GM12878 (cell line): ENCODE measurements around the gene THRA. TPM values are rescaled to one million over a fixed set of nuclear protein-coding genes. Genes with fewer than 3 reads are reported as not detected.

Experiments used
- ASH2L ChIP-seq: fragments of 300-600, 200-600 bp; sonication (generic); IDR thresholded peaks from 2 replicates; pipeline ENCODE4 v1.6.1; 2017; ENCODE audit warnings: low read depth, mild to moderate bottlenecking, borderline replicate concordance
- BMI1 ChIP-seq: fragments of 450-650 bp; IDR thresholded peaks from 2 replicates; pipeline ENCODE4 v1.6.1; 2016; ENCODE audit warnings: mild to moderate bottlenecking, moderate library complexity, borderline replicate concordance
- BRCA1 ChIP-seq: IDR thresholded peaks from 2 replicates; pipeline ENCODE4 v1.6.1; 2011; ENCODE audit warnings: low read depth, low read length, improper control_type of control experiment
- CBFB ChIP-seq: IDR thresholded peaks from 2 replicates; pipeline ENCODE4 v1.6.1; 2016; ENCODE audit warnings: antibody characterized with exemption, low read depth
- CEBPB ChIP-seq, 2 experiments: fragments of 150-350 bp in 1 of 2; IDR thresholded peaks; 2 replicates each; pipeline ENCODE4 v1.6.1; 2012 to 2014; ENCODE audit warnings: low read depth in 2 of 2, low read length in 2 of 2, borderline replicate concordance in 1 of 2, inconsistent platforms in 1 of 2
- CHD1 ChIP-seq: IDR thresholded peaks from 2 replicates; pipeline ENCODE4 v1.6.1; 2012; ENCODE audit warnings: low read depth, low read length, improper control_type of control experiment
- CREB1 ChIP-seq: IDR thresholded peaks from 2 replicates; pipeline ENCODE4 v1.6.1; 2012; ENCODE audit warnings: low read depth, mild to moderate bottlenecking, inconsistent platforms
- CTCF ChIP-seq, 3 experiments: IDR thresholded peaks in 2 of 3; conservative IDR thresholded peaks in 1 of 3; 2 replicates each; pipeline ENCODE4 v1.5.1; 2011; ENCODE audit warnings: low read depth in 3 of 3, low read length in 3 of 3, mild to moderate bottlenecking in 3 of 3, control low read depth in 2 of 3, moderate library complexity in 2 of 3, inconsistent platforms in 1 of 3, mixed read lengths in 1 of 3; ENCODE audit not compliant: control insufficient read depth in 2 of 3, insufficient read depth in 1 of 3; ENCODE audit errors: extremely low read depth in 1 of 3
- DPF2 ChIP-seq: fragments of 450-650 bp; IDR thresholded peaks from 2 replicates; pipeline ENCODE4 v1.6.1; 2017; ENCODE audit warnings: mild to moderate bottlenecking
- EGR1 ChIP-seq, 2 experiments: IDR thresholded peaks; 1 replicate in 1 of 2; 2 replicates in 1 of 2; pipeline ENCODE4 v1.6.1; 2011 to 2012; ENCODE audit warnings: low read depth in 2 of 2, low read length in 2 of 2, borderline replicate concordance in 1 of 2, mild to moderate bottlenecking in 1 of 2, moderate library complexity in 1 of 2
- EP300 ChIP-seq, 2 experiments: fragments of 150-350 bp in 1 of 2; IDR thresholded peaks; 2 replicates each; pipeline ENCODE4 v1.6.1; 2011 to 2012; ENCODE audit warnings: low read depth in 2 of 2, low read length in 2 of 2, borderline replicate concordance in 1 of 2, improper control_type of control experiment in 1 of 2, inconsistent platforms in 1 of 2; ENCODE audit not compliant: control insufficient read depth in 1 of 2
- HDAC6 ChIP-seq: fragments of 200-600 bp; sonication (generic); IDR thresholded peaks from one replicate; pipeline ENCODE4 v1.8.0; 2017; ENCODE audit warnings: antibody characterized with exemption; ENCODE audit not compliant: unreplicated experiment
- KLF5 ChIP-seq: fragments of 450-650 bp; IDR thresholded peaks from 2 replicates; pipeline ENCODE4 v1.6.1; 2014; ENCODE audit warnings: mild to moderate bottlenecking; ENCODE audit not compliant: partially characterized antibody
- MEF2A ChIP-seq: IDR thresholded peaks from 2 replicates; pipeline ENCODE4 v1.6.1; 2011; ENCODE audit warnings: low read depth, mild to moderate bottlenecking, low read length, moderate library complexity; ENCODE audit not compliant: insufficient read depth
- MTA2 ChIP-seq: fragments of 450-650 bp; IDR thresholded peaks from 2 replicates; pipeline ENCODE4 v1.6.1; 2016; ENCODE audit warnings: low read depth, mild to moderate bottlenecking, moderate library complexity
- MTA3 ChIP-seq: IDR thresholded peaks from 2 replicates; pipeline ENCODE4 v1.6.1; 2012; ENCODE audit warnings: low read length, inconsistent platforms, borderline replicate concordance
- MYC ChIP-seq: IDR thresholded peaks from 2 replicates; pipeline ENCODE4 v1.6.1; 2011; ENCODE audit warnings: mild to moderate bottlenecking, low read length, moderate library complexity, inconsistent platforms; ENCODE audit not compliant: insufficient read depth, insufficient replicate concordance, insufficient read length, severe bottlenecking
- NFIC ChIP-seq: IDR thresholded peaks from 2 replicates; pipeline ENCODE4 v1.6.1; 2012; ENCODE audit warnings: low read depth, mild to moderate bottlenecking, inconsistent platforms, low read length, moderate library complexity
- POLR2A ChIP-seq: IDR thresholded peaks from 2 replicates; pipeline ENCODE4 v1.6.1; 2011; ENCODE audit warnings: low read depth, mild to moderate bottlenecking, low read length
- POLR2AphosphoS2 ChIP-seq: IDR thresholded peaks from 2 replicates; pipeline ENCODE4 v1.6.1; 2011; ENCODE audit warnings: low read depth, mild to moderate bottlenecking, low read length, improper control_type of control experiment, moderate library complexity
- RAD51 ChIP-seq: fragments of 450-650 bp; IDR thresholded peaks from 2 replicates; pipeline ENCODE4 v1.6.1; 2016; ENCODE audit warnings: moderate library complexity, mild to moderate bottlenecking, inconsistent platforms
- SMC3 ChIP-seq: IDR thresholded peaks from 2 replicates; pipeline ENCODE4 v1.6.1; 2011; ENCODE audit warnings: low read length, improper control_type of control experiment, borderline replicate concordance
- SUPT20H ChIP-seq: IDR thresholded peaks from 2 replicates; pipeline ENCODE4 v1.6.1; 2011; ENCODE audit warnings: low read depth, mild to moderate bottlenecking, low read length, moderate library complexity, borderline replicate concordance; ENCODE audit not compliant: control insufficient read depth
- TARDBP ChIP-seq: IDR thresholded peaks from 2 replicates; pipeline ENCODE4 v1.6.1; 2016; ENCODE audit warnings: borderline replicate concordance
- TCF12 ChIP-seq: IDR thresholded peaks from 2 replicates; pipeline ENCODE4 v1.6.1; 2011; ENCODE audit warnings: low read depth, mild to moderate bottlenecking, low read length
- YY1 ChIP-seq: IDR thresholded peaks from 2 replicates; pipeline ENCODE4 v1.6.1; 2011; ENCODE audit warnings: low read depth, mild to moderate bottlenecking, low read length
- ZNF217 ChIP-seq: fragments of 450-650 bp; IDR thresholded peaks from 2 replicates; pipeline ENCODE4 v1.6.1; 2017; ENCODE audit warnings: antibody characterized with exemption, mild to moderate bottlenecking
- ZNF274 ChIP-seq: IDR thresholded peaks from one replicate; pipeline ENCODE4 v1.8.0; 2011; ENCODE audit not compliant: insufficient read length, insufficient read depth
- polyA plus RNA-seq, 11 experiments: library from polyadenylated mRNA; depleted of rRNA in 4 of 11; unstranded in 6 of 11; stranded (reverse) in 5 of 11; fragments of >200 nt; fragmentation: Nextera tagmentation in 4 of 11; fragmentation: Illumina TruSeq in 1 of 11; extraction: Ambion mirVana in 4 of 11; extraction: Trizol in 1 of 11; gene quantifications; 1 replicate in 1 of 11; 2 replicates in 10 of 11; pipeline versions ENCODE4 v1.2.1 to v1.2.3, GENCODE V29; 2011 to 2016; ENCODE audit warnings: inconsistent platforms in 2 of 11, missing spikeins in 2 of 11, low read depth in 1 of 11
- total RNA-seq, 4 experiments: library from RNA; depleted of rRNA in 3 of 4; stranded (reverse); fragments of >200 nt in 3 of 4; fragmentation: Illumina TruSeq in 1 of 4; extraction: Trizol in 1 of 4; gene quantifications; 2 replicates each; pipeline versions ENCODE4 v1.2.1 to v1.2.3, GENCODE V29; 2013 to 2021
- TF ChIP-seq, protein P1 (sequence below): fragments of 450-650 bp; conservative IDR thresholded peaks from 2 replicates; pipeline ENCODE4 v1.6.1; 2017; ENCODE audit warnings: mild to moderate bottlenecking, moderate library complexity

Gene THRA
- total and polyA plus RNA-seq, 10 of the 15 experiments (the other 5 are each of a cell fraction or from before 2014, with no cell fraction given): 0.03 to 2.0 (median 0.64) TPM

GRCh38 chr17:40098846-40099618, 36.3 kb downstream of the THRA start (continued):
- no peak for TF ChIP-seq CEBPB (IDR thresholded peaks at IDR 0.05; ENCODE audit: borderline replicate concordance in 1 of 2, low read depth in 2 of 2, low read length in 2 of 2)
- TF ChIP-seq TCF12: no peak
- TF ChIP-seq MTA3: no peak
- no peak for TF ChIP-seq EP300 (IDR thresholded peaks at IDR 0.05; ENCODE audit: borderline replicate concordance in 1 of 2, control insufficient read depth in 1 of 2, low read depth in 2 of 2, low read length in 2 of 2)
- no peak for TF ChIP-seq TARDBP
- TF ChIP-seq, protein P1, sequence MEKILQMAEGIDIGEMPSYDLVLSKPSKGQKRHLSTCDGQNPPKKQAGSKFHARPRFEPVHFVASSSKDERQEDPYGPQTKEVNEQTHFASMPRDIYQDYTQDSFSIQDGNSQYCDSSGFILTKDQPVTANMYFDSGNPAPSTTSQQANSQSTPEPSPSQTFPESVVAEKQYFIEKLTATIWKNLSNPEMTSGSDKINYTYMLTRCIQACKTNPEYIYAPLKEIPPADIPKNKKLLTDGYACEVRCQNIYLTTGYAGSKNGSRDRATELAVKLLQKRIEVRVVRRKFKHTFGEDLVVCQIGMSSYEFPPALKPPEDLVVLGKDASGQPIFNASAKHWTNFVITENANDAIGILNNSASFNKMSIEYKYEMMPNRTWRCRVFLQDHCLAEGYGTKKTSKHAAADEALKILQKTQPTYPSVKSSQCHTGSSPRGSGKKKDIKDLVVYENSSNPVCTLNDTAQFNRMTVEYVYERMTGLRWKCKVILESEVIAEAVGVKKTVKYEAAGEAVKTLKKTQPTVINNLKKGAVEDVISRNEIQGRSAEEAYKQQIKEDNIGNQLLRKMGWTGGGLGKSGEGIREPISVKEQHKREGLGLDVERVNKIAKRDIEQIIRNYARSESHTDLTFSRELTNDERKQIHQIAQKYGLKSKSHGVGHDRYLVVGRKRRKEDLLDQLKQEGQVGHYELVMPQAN: peak; percentile 97
- no peak for TF ChIP-seq MEF2A
- TF ChIP-seq MTA2: no peak
- no peak for TF ChIP-seq ASH2L
- no peak for TF ChIP-seq CBFB
- no peak for TF ChIP-seq ZNF274
- TF ChIP-seq HDAC6: no peak
- TF ChIP-seq ZNF217: no peak
- no peak for TF ChIP-seq NFIC
- TF ChIP-seq CHD1: no peak
- TF ChIP-seq BMI1: peak; percentile 96
- no peak for TF ChIP-seq SMC3
- peak; percentile 91 for TF ChIP-seq MYC
- TF ChIP-seq CREB1: no peak; the same call in 1 of the 2 replicates
- TF ChIP-seq POLR2A: no peak; the same call in 1 of the 2 replicates
- TF ChIP-seq DPF2: no peak
- TF ChIP-seq POLR2AphosphoS2: no peak
- TF ChIP-seq CTCF (IDR thresholded peaks at IDR 0.05 in 2 of 3, conservative IDR thresholded peaks at IDR 0.05 in 1 of 3; ENCODE audit: control insufficient read depth in 2 of 3, extremely low read depth in 1 of 3, insufficient read depth in 1 of 3, low read depth in 3 of 3, low read length in 3 of 3): no peak
- TF ChIP-seq YY1: 0 out of 2 replicates have a peak, but pooled peaks have one; percentile 34
- no peak for TF ChIP-seq KLF5
- peak in 1 of 2 experiments; percentile 96; a peak in 2 of 3 replicates for TF ChIP-seq EGR1 (IDR thresholded peaks at IDR 0.05; ENCODE audit: borderline replicate concordance in 1 of 2, low read depth in 2 of 2, low read length in 2 of 2)
- no peak for TF ChIP-seq BRCA1
- TF ChIP-seq RAD51: peak; percentile 88
- TF ChIP-seq SUPT20H: no peak
